Measurements from ENCODE around the gene FBXO24. TPM values are rescaled to one million over a fixed set of nuclear protein-coding genes. Genes with fewer than 3 reads are reported as not detected.

FBXO24 gene
- total and polyA plus RNA-seq, 7 donors: 0.13 to 1.1 (median 0.30) TPM

DNA sequence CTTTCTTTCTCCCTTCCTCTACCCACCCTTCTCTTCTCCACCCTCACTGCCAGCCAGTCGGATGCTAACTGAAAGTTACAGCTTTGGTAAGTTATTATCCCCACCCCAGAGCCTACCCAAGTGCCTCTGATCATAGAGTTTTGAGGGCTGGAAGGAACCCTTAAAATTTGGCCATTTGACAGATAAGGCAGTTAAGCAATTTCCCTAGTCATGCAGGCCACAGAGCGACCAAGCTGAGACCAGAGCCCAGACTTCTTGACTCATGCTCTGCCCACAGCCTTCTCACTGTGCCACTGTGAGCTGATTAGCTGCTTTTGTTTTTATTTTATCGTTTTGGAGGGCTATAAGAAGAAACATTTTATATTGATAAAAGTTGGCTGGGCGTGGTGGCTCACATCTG, 29.6 kb upstream of the FBXO24 start:
- intact Hi-C loops (cut with DNase I): no loop called here
- H3K4me3 ChIP-seq: no peak overlapping the region
- DNase-seq (no peak), ATAC-seq (no peak)
- peaks cover 10 to 44% of the 10 kb centered on the region in 2 donors for H3K36me3 ChIP-seq (ENCODE audit: insufficient read depth in 1 of 2, low read depth in 1 of 2)
- TF ChIP-seq, protein P1, sequence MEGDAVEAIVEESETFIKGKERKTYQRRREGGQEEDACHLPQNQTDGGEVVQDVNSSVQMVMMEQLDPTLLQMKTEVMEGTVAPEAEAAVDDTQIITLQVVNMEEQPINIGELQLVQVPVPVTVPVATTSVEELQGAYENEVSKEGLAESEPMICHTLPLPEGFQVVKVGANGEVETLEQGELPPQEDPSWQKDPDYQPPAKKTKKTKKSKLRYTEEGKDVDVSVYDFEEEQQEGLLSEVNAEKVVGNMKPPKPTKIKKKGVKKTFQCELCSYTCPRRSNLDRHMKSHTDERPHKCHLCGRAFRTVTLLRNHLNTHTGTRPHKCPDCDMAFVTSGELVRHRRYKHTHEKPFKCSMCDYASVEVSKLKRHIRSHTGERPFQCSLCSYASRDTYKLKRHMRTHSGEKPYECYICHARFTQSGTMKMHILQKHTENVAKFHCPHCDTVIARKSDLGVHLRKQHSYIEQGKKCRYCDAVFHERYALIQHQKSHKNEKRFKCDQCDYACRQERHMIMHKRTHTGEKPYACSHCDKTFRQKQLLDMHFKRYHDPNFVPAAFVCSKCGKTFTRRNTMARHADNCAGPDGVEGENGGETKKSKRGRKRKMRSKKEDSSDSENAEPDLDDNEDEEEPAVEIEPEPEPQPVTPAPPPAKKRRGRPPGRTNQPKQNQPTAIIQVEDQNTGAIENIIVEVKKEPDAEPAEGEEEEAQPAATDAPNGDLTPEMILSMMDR (IDR thresholded peaks at IDR 0.05): no peak
- 76 to 84% (median 81%) methylated on average over 4 of the region's 4 CpGs for WGBS, 3 donors
- no peaks in the 10 kb centered on the region for H3K27me3 ChIP-seq (ENCODE audit: insufficient read depth in 3 of 3, low read length in 2 of 3)
- H3K4me1 ChIP-seq: no peaks in the 10 kb centered on the region
- no peak overlapping the region for H3K27ac ChIP-seq
- no peaks in the 10 kb centered on the region for H3K9me3 ChIP-seq

DNA sequence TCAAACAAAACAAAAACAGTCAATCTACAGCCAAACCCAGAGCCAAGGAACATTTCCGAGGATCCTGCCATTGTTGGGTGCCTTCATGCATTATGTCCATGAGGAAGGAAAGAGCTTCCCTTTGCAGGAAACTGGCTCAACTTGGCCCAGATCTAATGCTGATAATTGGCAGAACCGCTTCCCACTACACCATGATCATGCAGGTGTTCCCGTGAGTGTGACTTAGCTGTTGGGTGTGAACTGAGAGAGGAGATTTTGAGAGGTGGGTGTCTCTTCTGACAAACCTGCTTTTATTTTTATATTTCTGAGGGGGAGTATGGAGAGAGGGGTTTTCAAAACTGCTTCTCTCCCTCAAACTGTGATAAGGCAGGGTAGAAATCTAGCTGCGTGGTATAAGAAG, 27.0 kb upstream of the FBXO24 start:
- H3K9me3 ChIP-seq: no peaks in the 10 kb centered on the region
- TF ChIP-seq, protein P1 (IDR thresholded peaks at IDR 0.05): no peak
- ATAC-seq: no peak
- no peaks in the 10 kb centered on the region for H3K4me1 ChIP-seq
- WGBS, 3 donors: 83 to 84% (median 84%) methylated on average over 4 of the region's 4 CpGs
- H3K27me3 ChIP-seq (ENCODE audit: insufficient read depth in 3 of 3, low read length in 2 of 3): no peaks in the 10 kb centered on the region
- no peak overlapping the region for H3K27ac ChIP-seq
- peaks cover 4 to 21% of the 10 kb centered on the region in 2 donors for H3K36me3 ChIP-seq (ENCODE audit: insufficient read depth in 1 of 2, low read depth in 1 of 2)
- DNase-seq: no peak
- intact Hi-C loops (cut with DNase I): loop anchor here in 1 of 2 donors (1.0 kb wide), 1 partner anchor 90 kb away; no protein-coding TSS in a partner anchor
- H3K4me3 ChIP-seq: no peak overlapping the region

DNA sequence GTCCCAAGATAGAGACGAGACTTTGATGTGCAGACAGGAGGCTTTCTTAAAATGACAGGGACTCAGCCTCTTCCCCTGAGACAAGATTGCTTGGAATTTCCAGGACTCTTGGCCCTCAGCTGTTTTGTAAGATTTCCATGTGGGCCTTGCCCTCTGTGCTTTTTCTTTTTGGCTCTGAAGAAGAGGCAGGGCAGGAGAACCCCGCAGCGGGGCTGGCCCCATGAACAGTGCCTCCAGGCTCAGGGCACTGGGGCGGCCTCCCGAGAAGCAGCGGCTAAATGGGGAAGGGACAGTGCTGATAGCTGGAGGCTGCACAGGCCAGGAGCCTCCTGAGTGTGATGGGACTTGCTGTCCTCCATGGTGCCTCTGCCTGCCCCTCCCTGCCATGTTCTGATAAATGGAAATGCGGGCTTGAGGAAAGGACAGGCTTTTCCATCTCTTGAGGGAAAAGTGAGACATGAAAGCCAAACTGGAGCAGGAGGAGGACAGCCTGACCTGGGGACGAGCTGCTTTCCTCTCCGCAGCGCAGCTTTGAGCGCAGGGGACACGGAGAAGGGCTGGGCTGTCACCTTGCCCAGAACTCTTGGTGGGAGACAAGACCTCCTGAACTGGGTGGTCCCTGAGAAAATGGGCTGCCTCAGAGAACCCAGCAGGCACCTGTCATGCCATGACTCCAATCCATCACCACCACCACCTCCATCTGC, 24.5 kb upstream of the FBXO24 start:
- DNase-seq (no peak), ATAC-seq (no peak)
- H3K4me3 ChIP-seq: no peak overlapping the region
- H3K27me3 ChIP-seq (ENCODE audit: insufficient read depth in 3 of 3, low read length in 2 of 3): no peaks in the 10 kb centered on the region
- H3K9me3 ChIP-seq: no peaks in the 10 kb centered on the region
- 93 to 96% (median 96%) methylated on average over 12 of the region's 12 CpGs for WGBS, 3 donors
- no peaks in the 10 kb centered on the region for H3K4me1 ChIP-seq
- H3K27ac ChIP-seq: no peak overlapping the region
- TF ChIP-seq, protein P1 (IDR thresholded peaks at IDR 0.05): no peak
- intact Hi-C loops (cut with DNase I): loop anchor here in 1 of 2 donors (5.0 kb wide), 1 partner anchor 94 kb away; no protein-coding TSS in a partner anchor
- H3K36me3 ChIP-seq (ENCODE audit: insufficient read depth in 1 of 2, low read depth in 1 of 2): peaks cover 0 to 5% of the 10 kb centered on the region in 2 donors

DNA sequence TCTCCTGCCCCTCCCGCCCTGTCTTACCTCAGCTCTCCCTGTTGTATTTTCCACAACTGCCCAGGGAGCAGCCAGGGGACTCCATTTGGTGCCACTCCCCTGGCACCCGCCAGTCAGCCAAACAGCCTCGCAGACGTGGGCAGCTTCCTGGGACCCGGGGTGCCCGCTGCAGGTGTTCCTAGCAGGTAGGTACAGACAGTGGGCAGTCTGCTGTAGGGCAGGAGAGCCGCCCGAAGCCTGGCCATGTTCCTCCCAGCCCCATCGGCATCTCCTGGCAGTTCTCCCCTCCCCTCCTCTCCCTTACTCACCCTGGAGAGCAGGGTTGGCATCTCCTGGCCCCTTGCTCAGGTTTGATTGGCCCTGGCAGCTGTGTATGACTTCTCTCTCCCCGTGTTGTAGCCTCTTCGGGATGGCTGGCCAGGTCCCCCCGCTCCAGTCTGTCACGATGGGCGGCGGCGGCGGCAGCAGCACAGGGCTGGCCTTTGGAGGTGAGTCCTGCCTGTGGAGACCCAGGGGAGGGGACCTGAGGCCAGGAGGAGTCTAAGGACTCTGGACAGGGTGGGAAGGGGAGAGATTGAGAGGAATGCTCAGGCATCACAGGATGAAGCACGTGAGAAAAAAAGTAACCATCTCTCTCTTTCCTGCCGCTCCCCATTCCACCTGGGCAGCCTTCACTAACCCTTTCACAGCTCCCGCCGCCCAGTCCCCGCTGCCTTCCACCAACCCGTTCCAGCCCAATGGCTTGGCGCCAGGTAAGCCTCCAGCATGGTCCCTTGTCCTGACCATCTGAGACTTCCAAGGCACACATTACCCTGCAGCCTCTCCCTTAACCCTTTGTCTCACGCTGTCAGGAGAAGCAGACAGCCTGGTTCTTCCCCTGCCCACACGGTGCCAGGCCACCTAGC, 23.7 kb upstream of the FBXO24 start:
- DNase-seq (no peak), ATAC-seq (no peak)
- no peak overlapping the region for H3K27ac ChIP-seq
- TF ChIP-seq, protein P1 (IDR thresholded peaks at IDR 0.05): no peak
- H3K27me3 ChIP-seq (ENCODE audit: insufficient read depth in 3 of 3, low read length in 2 of 3): no peaks in the 10 kb centered on the region
- no peaks in the 10 kb centered on the region for H3K4me1 ChIP-seq
- H3K4me3 ChIP-seq: no peak overlapping the region
- intact Hi-C loops (cut with DNase I): loop anchor here in 1 of 2 donors (5.0 kb wide), 1 partner anchor 95 kb away; no protein-coding TSS in a partner anchor
- H3K9me3 ChIP-seq: no peaks in the 10 kb centered on the region
- 83 to 85% (median 84%) methylated on average over 24 to 26 of the region's 26 CpGs for WGBS, 3 donors
- H3K36me3 ChIP-seq (ENCODE audit: insufficient read depth in 1 of 2, low read depth in 1 of 2): peaks cover 0 to 5% of the 10 kb centered on the region in 2 donors
